Measurements from ENCODE around the gene DNMBP.
"Not testable (repeated sequence)": the region's sequence is repeated elsewhere in the genome, so short reads cannot be mapped to it uniquely, and the experiment has no call there.

The DNMBP gene

DNA sequence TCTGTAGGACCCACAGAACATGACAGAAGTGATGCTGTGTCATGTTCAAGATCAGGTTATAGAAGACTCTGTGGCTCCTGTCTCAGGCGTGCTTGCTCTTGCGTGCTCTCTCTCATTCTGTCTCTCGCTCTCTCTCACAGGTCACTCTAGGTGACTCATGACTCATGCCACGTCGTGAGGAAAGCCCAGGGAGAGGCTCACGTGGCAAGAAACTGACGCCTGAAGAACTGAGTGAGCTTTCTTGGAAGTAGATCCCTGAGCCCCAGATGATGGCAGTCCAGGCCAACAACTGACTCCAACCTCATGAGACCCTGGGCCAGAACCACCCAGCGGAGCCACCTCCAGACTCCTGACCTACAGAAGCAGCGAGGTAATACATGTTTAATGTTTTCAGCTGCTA, 103.3 kb downstream of the DNMBP start:
- no peak for DNase-seq

DNA sequence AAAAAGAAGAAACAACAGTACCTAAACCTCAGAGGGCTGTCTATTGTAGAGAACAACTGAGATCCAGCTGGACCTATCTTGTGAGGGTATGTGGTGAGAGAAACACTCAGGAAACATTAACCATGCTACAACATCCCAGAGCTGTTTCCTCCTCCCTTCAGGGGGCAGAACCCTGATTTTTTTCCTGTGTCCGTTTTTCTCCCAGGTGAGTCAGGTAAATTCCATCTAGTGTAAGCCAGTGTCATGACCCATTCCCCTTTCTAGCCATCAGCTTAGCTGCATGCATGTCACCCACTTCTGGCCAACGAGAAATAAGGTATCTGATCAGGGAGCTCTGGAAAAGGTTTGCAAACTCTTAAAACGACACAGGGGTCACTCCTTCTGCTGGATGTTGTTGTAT, 103.8 kb downstream of the DNMBP start:
- DNase-seq = no peak

- DNase-seq = peak; percentile 29
These were observed 113.9 kb downstream of the DNMBP start for GRCh38 chr10:99895867-99896266.

- not testable (repeated sequence) for DNase-seq
These were observed 114.7 kb downstream of the DNMBP start for GRCh38 chr10:99895066-99895465.

GRCh38 chr10:99894613-99895012, 115.1 kb downstream of the DNMBP start:
- no peak for DNase-seq

DNA sequence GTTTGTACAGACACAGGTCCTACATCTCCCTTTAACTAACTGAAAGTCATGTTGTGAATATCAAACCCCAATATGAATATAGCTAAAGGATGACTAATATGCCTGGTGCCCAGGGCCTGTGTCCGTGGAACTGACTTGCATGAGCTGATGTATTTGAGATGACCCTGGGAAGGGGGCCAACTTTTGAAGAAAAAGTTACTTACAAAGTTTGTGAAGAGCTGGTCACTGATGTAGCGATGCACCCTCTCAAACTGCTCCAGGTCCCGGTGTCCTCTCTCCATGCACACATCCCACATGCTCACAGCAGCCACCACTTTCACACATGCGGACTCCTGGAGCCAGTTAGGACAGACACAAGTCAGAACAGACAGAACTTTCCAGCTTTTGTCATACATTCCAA, 121.1 kb downstream of the DNMBP start:
- no peak for DNase-seq

DNA sequence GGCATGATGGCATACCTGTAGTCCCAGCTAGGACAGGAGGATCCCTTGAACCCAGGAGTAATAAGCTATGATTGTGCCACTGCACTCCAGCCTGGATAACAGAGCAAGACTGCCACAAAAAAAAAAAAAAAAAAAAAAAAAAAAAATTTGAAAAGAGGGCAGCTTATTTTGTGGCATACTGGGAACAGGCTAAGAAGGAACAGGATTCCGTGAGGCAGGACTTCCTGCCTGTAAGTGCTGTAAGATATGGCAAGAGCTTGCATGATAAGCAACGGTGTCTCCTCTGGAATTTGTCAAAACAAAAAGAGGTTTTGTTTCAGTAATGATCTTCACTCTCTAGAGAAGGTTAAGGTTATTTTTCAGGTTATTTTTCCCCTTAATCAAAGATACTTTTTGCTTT, 126.2 kb downstream of the DNMBP start:
- DNase-seq = no peak

DNA sequence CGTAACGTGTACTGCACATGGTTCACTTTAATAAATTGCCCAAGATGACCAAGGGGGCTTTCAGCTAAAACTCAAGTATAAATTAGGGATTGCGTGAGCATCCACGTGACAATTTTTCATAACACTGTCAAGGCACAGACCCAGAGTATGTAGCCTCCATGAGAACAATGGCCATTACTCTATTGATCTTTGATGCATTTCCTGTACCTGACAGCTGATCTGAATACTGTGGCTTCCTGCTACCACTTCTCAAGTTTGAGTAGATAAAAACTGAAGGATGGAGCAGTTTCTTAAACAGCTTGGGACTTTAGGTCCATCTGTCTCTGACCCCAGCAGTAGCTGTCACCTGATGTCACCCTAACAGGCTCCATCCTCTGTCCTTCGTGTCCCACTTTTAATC, 128.4 kb downstream of the DNMBP start:
- DNase-seq = no peak

DNA sequence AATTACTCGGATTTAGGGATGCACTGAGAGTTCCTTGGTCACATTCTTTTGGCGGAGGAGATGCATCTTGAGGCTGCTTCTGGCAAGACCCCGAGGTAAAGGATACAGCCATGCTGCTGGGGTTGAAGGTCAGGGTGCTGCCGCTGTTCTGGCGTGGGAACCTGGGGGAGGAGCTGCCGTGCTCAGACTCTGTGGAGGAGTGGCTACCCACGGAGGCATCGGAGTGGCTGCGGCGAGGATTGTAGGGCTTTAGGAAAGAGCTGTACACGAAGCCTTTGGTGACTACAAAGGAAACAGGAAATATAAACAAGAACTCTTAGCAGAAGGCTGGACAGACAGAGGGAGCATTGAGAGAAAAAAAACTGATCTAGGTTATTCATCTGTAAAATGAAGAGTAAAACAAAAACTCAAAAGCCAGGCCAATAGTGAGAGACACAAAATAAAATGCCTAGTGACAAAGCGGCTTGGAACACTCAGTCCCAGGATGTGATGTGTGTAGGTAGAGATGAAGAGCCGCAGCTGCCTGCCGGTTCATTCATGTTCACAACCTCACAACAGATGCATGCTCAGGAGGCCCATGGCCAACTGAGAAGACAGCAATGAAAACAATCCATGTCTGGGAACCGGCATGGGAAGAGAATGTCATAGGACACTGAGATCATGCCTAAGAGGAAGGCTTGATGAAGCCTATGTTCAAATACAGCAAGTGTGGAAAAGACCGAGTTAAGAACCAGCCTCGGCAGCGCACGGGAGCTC, 129.5 kb downstream of the DNMBP start:
- DNase-seq = no peak

DNA sequence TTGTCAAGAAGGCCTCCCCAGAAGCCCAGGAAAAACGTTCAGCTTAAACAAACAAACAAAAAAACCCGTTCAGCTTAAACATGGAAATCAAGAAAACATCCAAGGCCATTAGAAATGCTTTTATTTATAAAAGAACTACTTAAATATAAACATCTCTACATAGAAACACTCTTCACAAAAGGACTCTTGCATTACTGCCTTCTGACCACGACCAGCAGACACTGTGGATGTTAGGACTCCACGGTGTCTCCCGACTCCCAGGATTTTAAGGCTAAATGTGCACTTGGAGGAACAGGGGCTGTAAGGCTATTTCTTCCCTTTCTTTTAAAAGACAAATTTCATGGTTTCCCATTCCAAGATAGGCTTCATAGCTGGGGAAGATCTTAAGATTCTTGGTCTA, 134.3 kb downstream of the DNMBP start:
- DNase-seq = no peak

DNA sequence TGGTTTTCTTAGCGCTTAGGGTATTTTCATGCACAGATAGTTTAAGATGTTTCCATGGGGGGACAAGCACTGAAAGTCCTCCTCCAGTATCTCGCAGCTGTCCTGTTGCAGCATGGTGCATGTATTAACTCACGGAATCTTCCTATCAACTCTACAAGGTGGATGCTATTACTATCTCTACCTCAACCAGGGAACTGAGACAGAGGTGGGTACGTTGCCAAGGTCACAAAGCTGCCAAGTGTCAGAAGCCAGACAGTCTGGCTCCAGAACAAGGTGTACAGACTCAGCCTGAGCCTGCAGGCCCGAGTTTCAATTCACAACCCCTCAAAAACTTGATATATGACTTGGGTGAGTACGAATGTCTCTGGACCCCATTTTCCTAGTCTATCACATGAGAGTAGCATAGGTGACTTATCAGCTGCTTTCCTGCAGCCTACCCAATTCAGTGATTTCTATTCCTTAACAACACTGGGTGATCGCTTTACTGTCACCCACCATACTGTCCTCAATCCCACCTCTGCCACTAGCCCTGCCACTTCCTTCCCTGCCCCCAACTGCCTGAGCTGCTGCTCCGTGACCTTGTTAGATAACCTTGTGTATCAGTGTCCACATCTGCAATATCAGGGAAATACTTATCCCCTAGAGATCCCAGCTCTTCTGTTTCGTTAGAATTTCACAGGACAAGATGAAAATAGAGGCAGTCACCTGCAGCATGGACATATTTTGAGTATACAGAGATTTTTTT, 135.2 kb downstream of the DNMBP start:
- DNase-seq = no peak

DNA sequence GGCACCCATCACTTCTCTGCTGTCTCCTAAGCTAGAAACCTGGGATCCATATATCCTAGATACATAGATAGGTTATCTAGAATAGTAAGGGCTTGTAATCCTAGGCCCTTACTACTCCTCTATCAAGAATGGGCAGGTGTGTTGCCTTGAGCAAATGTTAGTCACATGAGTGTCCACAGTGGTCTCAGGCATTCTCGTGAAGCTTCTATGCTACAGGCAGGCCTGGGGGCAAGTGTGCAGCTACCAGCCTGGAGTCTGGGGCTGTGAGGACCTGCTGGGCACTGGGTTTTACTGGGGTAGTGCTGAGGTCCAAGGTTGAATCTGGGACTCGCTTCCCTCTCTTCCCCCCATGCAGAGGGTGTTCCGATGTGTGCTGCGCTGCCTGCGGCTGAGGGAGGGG, 135.9 kb downstream of the DNMBP start:
- no peak for DNase-seq

DNA sequence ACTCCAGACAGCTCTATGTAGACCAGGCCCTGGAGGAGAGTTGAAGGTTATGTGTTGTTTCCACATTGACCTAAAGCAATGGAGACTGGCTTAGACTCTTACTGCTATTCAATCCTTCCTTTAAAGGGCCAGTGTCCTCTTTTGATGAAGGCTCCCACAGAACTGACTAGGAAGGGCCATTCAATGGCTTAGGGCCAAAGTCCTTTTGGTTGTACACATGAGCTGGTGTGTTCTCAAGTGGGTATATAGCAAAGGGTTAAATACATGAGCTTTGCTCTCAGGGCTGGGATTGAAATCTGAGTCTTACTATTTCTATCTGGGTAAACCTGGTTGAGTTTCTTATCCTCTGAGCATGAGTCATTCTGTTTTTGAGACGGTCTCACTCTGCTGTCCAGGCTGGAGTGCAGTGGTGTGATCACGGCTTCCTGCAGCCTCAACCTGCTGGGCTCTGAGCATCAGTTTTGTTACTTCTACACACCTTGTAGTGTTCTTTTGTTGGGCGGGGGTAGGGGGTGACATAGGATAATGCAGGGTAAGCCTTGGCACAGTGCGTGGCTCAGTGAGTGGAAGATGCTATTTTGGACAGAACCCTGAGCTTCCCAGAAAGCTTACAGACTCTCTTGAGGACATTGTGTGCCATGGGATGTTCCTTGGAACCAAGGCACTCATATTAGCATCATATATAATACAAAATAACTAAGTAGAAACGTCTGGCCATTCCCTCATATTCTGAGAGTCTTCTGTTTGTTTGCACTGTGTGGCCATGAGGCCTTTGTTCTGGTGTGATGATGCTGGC, 137.2 kb downstream of the DNMBP start:
- DNase-seq = no peak

- DNase-seq = no peak
These were observed 139.5 kb downstream of the DNMBP start for GRCh38 chr10:99870123-99870730.

DNA sequence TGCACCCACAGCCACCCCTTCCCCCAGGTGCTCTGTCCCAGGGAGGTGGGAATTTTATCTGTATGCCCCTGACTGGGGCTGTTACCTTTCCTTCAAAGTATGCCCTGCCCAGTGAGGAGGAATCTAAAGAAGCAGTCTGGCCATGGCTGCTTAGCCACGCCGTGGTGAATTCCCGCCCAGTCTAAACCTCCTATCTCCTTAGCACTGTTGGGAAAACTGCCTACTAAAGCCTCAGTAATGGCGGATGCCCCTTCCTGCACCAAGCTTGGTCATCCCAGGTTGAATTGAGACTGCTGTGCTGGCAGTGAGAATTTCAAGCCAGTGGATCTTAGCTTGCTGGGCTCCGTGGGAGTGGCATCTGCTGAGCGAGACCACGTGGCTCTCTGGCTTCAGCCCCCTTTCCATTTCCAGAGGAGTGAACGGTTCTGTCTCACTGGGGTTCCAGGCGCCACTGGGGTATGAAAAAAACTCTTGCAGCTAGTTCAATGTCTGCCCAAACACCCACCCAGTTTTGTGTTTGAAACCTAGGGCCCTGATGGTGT, 140.1 kb downstream of the DNMBP start:
- peak; percentile 25 for DNase-seq

DNA sequence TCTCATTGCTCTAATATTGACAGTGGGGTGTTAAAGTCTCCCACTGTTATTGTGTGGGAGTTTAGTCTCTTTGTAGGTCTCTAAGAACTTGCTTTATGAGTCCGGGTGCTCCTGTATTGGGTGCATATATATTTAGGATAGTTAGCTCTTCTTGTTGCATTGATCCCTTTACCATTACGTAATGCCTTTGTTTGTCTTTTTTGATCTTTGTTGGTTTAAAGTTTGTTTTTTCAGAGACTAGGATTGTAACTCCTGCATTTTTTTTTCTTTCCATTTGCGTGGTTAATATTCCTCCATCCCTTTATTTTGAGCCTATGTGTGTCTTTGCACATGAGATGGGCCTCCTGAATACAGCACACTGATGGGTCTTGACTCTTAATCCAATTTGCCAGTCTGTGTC, 142.5 kb downstream of the DNMBP start:
- DNase-seq = not testable (repeated sequence)

GRCh38 chr10:99863535-99864240, 146.1 kb downstream of the DNMBP start:
- DNase-seq = not testable (repeated sequence)

DNA sequence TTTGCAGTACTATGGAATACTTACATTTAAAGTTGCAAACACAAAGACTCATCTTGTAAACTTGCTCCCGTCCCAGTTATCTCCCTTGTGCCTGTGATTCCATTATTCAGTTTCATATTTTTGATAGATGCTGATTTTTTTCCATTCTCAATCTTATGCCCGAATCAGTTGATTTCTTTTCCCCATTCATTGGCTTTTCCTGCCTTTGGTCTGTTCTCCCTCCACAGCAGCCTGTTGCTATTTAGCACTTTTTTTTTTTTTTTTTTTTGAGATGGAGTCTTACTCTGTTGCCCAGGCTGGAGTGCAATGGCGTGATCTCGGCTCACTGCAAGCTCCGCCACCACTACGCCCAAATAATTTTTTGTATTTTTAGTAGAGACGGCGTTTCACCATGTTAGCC, 149.3 kb downstream of the DNMBP start:
- DNase-seq = no peak

DNA sequence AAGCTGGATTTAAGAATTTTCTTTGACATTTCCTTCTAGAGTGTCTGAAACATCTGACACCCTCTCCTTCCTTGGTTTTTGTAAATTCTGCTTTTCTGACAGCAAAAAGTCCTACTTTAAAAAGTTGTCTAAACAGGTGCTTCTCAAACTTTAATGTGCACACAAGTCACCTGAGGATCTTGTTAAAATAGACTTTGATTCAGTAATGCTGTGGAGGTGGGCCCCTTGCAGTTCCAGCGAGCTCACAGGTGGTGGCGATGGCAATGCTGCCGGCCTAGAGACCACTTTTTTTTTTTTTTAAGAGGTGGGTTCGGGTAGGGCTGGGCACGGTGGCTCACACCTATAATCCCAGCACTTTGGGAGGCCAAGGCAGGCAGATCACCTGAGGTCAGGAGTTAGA, 150.2 kb downstream of the DNMBP start:
- peak; percentile 27 for DNase-seq

GRCh38 chr10:99858849-99859248, 150.9 kb downstream of the DNMBP start:
- DNase-seq = no peak

GRCh38 chr10:99855479-99856071, 154.2 kb downstream of the DNMBP start:
- no peak for DNase-seq

DNA sequence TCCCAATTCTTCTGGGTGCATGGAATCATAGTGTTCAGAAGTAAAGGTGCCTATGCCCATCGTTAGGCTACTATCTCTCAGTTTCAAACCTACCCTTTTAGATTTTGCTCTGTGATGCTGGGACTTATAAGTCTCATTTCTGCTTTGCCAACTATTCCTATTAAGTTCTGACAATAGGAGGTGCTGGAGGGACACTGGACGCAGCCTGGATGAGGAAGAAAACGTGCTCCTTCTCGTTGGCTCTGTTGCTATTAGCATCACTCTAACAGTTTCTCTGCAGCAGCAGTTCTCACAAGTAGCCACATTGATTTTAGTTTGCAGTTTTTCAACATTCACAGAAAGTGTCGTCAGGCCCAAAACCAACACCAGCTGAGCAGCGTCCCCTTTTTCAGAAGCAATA, 154.9 kb downstream of the DNMBP start:
- peak; percentile 18 for DNase-seq

Measured in NCI-H69 (cell line).